ENCODE results near the gene PTN. TPM values are rescaled to one million over a fixed set of nuclear protein-coding genes. Genes with fewer than 3 reads are reported as not detected.

Gene PTN
- total RNA-seq, 1 experiment from 2014 or later: 0.13 TPM

- no peak for TF ChIP-seq CTCF (IDR thresholded peaks at IDR 0.05)
- in situ Hi-C loops (cut with HindIII; ENCODE audit: low pct_unique_long_range_greater_than_20kb, low sequenced_read_pairs) (no loop called here), intact Hi-C loops (cut with micrococcal nuclease; ENCODE audit: unreplicated experiment) (no loop called here)
- H3K4me1 ChIP-seq (ENCODE audit: control insufficient read depth, insufficient read depth, low read length): no peaks in the 10 kb centered on the region
- no peak overlapping the region for H3K27ac ChIP-seq (ENCODE audit: low read length)
- POLR2A ChIA-PET: no interaction called here
- DNase-seq (ENCODE audit: low read depth, low spot score): no peak
- no TSS peak for BruUV-seq (replicated peaks)
- CTCF ChIA-PET: no interaction called here
- H3K27me3 ChIP-seq (ENCODE audit: control insufficient read depth, insufficient read depth, low read length): no peaks in the 10 kb centered on the region
- H3K9me3 ChIP-seq (ENCODE audit: control insufficient read depth, insufficient read depth, low read depth, low read length): peaks cover 1% of the 10 kb centered on the region; the same call in 1 of the 2 replicates
- no peak overlapping the region for H3K4me3 ChIP-seq (ENCODE audit: low read depth in 2 of 2, low read length in 2 of 2)
- ATAC-seq: no peak
- no peaks in the 10 kb centered on the region for H3K36me3 ChIP-seq (ENCODE audit: control insufficient read depth, insufficient read depth, low read length)
These were observed 30.0 kb upstream of the PTN start for GRCh38 chr7:137373507-137373906.

- POLR2A ChIA-PET: no interaction called here
- BruUV-seq (replicated peaks): no TSS peak
- no peak overlapping the region for H3K27ac ChIP-seq (ENCODE audit: low read length)
- TF ChIP-seq POLR2AphosphoS5 (IDR thresholded peaks at IDR 0.05; ENCODE audit: low read depth, low read length): no peak
- no peak for TF ChIP-seq TCF7L2 (IDR thresholded peaks at IDR 0.05; ENCODE audit: low read depth, low read length)
- no peak for TF ChIP-seq CTCF (IDR thresholded peaks at IDR 0.05)
- no peak for TF ChIP-seq SIN3A (IDR thresholded peaks at IDR 0.05; ENCODE audit: borderline replicate concordance, insufficient read depth, low read depth, low read length)
- no peak for TF ChIP-seq REST (IDR thresholded peaks at IDR 0.05; ENCODE audit: insufficient read depth in 1 of 2, low read depth in 2 of 2, low read length in 1 of 2)
- in situ Hi-C loops (cut with HindIII; ENCODE audit: low pct_unique_long_range_greater_than_20kb, low sequenced_read_pairs) (no loop called here), intact Hi-C loops (cut with micrococcal nuclease; ENCODE audit: unreplicated experiment) (no loop called here)
- H3K36me3 ChIP-seq (ENCODE audit: control insufficient read depth, insufficient read depth, low read length): no peaks in the 10 kb centered on the region
- no peak for ATAC-seq
- H3K4me1 ChIP-seq (ENCODE audit: control insufficient read depth, insufficient read depth, low read length): no peaks in the 10 kb centered on the region
- no peak for DNase-seq (ENCODE audit: low read depth, low spot score)
- no peaks in the 10 kb centered on the region for H3K27me3 ChIP-seq (ENCODE audit: control insufficient read depth, insufficient read depth, low read length)
- H3K9me3 ChIP-seq (ENCODE audit: control insufficient read depth, insufficient read depth, low read depth, low read length): peaks cover 3% of the 10 kb centered on the region; the same call in 1 of the 2 replicates
- CTCF ChIA-PET: no interaction called here
- H3K4me3 ChIP-seq (ENCODE audit: low read depth in 2 of 2, low read length in 2 of 2): no peak overlapping the region
These were observed 28.1 kb upstream of the PTN start for GRCh38 chr7:137371616-137372015.

GRCh38 chr7:137366995-137367394 is 23.5 kb upstream of the PTN start:
- BruUV-seq (replicated peaks): no TSS peak
- in situ Hi-C loops (cut with HindIII; ENCODE audit: low pct_unique_long_range_greater_than_20kb, low sequenced_read_pairs) (no loop called here), intact Hi-C loops (cut with micrococcal nuclease; ENCODE audit: unreplicated experiment) (no loop called here)
- CTCF ChIA-PET: no interaction called here
- H3K27me3 ChIP-seq (ENCODE audit: control insufficient read depth, insufficient read depth, low read length): no peaks in the 10 kb centered on the region
- no peaks in the 10 kb centered on the region for H3K4me1 ChIP-seq (ENCODE audit: control insufficient read depth, insufficient read depth, low read length)
- peaks cover 3% of the 10 kb centered on the region; the same call in 1 of the 2 replicates for H3K9me3 ChIP-seq (ENCODE audit: control insufficient read depth, insufficient read depth, low read depth, low read length)
- H3K4me3 ChIP-seq (ENCODE audit: low read depth in 2 of 2, low read length in 2 of 2): no peak overlapping the region
- H3K36me3 ChIP-seq (ENCODE audit: control insufficient read depth, insufficient read depth, low read length): no peaks in the 10 kb centered on the region
- TF ChIP-seq TCF7L2 (IDR thresholded peaks at IDR 0.05; ENCODE audit: low read depth, low read length) (no peak), SIN3A (IDR thresholded peaks at IDR 0.05; ENCODE audit: borderline replicate concordance, insufficient read depth, low read depth, low read length) (no peak), CTCF (IDR thresholded peaks at IDR 0.05) (no peak), REST (IDR thresholded peaks at IDR 0.05; ENCODE audit: insufficient read depth in 1 of 2, low read depth in 2 of 2, low read length in 1 of 2) (no peak), POLR2AphosphoS5 (IDR thresholded peaks at IDR 0.05; ENCODE audit: low read depth, low read length) (no peak)
- ATAC-seq (no peak), DNase-seq (ENCODE audit: low read depth, low spot score) (no peak)
- POLR2A ChIA-PET: no interaction called here
- no peak overlapping the region for H3K27ac ChIP-seq (ENCODE audit: low read length)

All from Panc1 (cell line).